ENCODE measurements around the gene TNS3.

The TNS3 gene

GRCh38 chr7:47418601-47419309 lies 163.2 kb downstream of the TNS3 start:
- no peak for DNase-seq

DNA sequence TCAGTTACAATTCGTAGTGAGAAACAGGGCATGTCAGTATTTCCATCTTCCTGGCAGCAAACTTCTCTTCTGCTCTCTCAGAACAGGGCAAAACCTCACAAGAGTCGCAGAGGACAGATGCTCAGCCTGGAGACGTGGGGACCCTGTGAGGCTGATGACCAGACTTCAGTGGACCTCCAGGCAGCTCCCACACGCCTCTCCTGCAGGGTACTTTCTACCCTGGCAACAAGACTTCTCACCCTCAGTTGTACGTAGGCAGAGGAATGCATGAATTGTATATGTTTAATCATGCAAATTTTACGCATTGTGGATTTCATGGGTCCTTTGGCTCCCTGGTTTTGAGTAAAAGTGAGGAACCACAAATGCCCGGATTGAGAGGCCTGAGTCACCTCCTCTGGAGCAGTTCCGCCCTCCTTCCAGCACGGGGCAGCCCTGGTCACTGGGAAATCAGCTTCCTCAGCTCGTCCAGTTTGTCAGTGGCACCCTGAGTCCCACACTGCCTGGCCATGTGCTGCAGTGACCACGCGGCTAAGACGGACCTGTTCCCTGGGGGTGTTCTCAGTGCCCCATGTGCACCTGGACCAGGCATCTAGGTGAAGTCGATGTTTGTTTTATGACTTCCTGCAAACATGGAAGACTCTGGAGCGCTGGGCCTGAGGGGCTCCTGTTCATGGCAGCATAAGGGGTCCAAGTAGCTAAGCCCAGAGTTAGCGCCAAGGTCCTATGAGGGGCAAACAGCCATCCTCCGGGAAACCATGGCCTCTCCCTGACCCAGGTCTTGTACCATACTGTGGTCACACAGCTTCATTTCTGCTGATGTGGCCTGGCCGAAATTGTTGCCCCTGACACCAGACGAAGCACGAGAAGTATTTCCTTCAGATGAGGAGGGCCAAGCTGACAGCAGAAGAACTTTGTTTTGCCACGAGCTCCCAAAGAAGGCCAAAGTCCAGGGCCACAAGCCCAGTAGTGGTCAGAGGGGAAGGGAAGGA lies 165.1 kb downstream of the TNS3 start:
- no peak for DNase-seq

- no peak for DNase-seq
Measured at GRCh38 chr7:47415318-47416212, 166.3 kb downstream of the TNS3 start.

DNA sequence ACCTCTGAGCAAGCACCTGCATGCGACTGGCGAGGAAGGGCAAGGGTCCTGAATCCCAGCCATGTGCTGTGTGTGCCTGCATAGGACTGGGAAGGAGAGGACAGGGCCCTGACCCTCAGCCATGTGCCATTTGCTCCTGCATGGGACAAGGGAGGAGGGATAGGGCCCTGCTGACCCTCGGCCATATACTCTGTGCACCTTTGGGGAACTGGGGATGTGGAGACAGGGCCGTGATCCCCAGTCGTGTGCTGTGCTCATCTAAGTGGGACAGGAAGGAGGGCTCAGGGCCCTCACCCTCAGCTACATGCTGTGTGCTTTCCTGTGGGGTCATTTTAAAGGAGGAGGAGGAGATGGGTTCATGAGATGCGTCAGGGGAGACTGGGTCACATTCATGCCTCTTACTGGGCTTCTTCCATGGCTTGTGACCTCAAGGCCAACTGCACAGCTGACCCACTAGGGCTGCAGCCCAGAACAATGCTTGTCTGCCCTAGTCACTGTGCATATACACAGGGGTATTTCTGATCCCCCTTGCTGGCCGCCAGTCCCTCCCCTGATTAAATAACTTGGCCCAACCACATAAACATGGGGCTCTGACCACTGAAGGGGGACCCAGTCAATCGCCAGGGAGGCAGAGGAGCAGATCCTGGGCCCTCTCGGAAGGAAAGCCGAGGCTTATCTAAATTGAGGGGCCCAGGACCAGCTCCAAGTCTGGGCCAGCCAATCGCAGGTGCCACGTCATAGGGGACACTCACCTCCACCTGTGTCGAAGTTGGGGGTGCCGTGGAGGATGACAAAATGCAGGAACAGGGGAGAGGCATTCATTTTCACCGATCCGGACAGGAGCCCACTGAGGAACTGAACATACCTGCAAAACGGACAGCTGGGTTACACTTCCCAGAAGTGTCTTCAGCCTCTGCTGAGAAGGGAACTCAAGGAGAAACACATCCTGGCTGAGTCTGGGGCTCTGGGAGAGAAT lies 167.3 kb downstream of the TNS3 start:
- no peak for DNase-seq

- DNase-seq = no peak
Measured at GRCh38 chr7:47413526-47414341, 168.2 kb downstream of the TNS3 start.

- no peak for DNase-seq
Measured at GRCh38 chr7:47411901-47412300, 170.0 kb downstream of the TNS3 start.

GRCh38 chr7:47411281-47411869 lies 170.5 kb downstream of the TNS3 start:
- DNase-seq = no peak

GRCh38 chr7:47408675-47409074 lies 173.2 kb downstream of the TNS3 start:
- no peak for DNase-seq

DNA sequence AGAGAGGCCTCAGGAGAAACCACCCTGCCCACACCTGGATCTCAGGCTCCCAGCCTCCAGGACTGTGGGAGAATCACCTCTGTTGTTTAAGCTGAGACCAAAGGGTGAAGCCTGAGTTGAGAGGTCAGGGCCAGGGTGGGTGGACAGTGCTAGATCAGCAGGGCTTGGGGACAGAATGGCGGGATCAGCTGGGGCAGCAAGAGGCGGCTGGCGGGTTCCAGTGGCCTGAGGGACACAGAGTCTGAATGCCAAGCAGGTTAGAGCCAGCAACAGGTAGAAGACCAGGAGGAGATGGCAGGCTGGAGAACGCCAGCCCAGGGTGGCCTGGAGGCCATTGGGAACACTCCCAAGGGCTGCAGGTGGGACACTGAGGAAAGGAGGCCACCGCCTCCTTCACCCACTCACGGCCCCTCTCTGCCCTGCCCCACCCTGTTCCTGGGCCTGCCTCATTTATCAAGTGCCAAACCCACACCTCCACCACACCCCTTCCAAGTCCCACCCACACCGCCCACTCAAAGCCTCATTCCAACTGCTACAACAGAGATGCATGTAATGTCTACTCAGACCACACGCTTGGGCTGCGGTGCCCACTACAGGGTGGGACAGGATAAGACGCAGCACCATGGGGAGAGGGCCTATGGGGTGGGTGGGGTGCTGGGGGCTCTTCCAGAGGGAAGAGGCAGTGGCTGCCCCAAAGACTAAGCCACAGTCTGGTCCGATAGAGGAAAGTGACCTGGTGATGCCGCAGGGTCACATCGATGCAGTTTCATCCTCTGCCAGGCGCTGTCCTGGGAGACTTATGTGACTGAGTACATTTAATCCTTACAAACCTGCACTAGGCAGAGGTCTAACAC lies 173.9 kb downstream of the TNS3 start:
- DNase-seq = no peak

DNA sequence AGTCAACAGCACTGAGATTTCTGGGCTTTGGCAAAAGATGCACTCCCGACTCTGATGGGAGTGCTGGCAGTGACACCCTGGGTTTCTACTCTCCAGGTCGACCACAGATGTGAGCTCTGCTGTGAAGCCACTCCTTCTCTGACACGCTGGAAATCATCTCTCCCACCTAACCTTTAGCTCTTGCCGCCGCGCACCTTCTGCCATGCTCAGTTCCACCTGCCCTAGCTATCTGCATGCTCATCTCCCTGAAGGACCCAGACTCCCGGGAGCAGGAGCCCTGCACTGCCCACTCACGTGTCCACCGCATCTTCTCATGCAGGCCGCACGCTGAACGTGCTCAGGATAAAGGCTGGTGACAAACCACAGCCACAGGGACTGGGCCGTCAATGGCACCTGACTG lies 174.8 kb downstream of the TNS3 start:
- no peak for DNase-seq

GRCh38 chr7:47406801-47407129 lies 175.1 kb downstream of the TNS3 start:
- no peak for DNase-seq

GRCh38 chr7:47405921-47406800 lies 175.8 kb downstream of the TNS3 start:
- DNase-seq = no peak

- DNase-seq = no peak
Measured at GRCh38 chr7:47405286-47405904, 176.5 kb downstream of the TNS3 start.

DNA sequence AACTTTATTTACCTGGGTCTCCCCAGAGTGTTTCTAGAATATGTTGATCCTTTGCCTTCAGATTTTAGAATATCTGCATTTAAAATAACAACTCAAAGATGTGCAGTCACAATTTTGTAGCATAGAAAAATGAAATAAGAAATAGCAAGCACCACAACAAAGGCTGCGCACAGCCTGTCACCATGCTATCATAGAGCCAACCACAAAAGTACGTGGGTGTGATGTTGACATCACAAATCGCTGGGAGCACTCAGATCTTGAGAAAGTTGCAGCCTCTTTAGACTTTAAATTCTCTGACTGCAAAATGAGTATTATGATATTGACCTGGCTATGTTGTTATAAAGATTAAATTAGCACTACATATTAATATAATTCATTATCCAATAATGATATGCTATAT lies 177.9 kb downstream of the TNS3 start:
- no peak for DNase-seq

- no peak for DNase-seq
Measured at GRCh38 chr7:47402941-47403866, 178.7 kb downstream of the TNS3 start.

Measured in activated gamma-delta T cell (primary cell).